HEK293 (cell line): ENCODE measurements around the gene FOXN1.

Experiments used
- CTCF ChIP-seq: fragments of 450-650 bp; formaldehyde crosslinking; IDR thresholded peaks from 2 replicates; pipeline ENCODE4 v1.5.1; 2016; ENCODE audit warnings: missing biosample characterization, missing genetic modification characterization
- KLF10 ChIP-seq: fragments of 450-650 bp; IDR thresholded peaks from 2 replicates; pipeline ENCODE4 v1.5.1; 2018; ENCODE audit warnings: missing biosample characterization, mild to moderate bottlenecking, missing genetic modification characterization
- MYNN ChIP-seq: fragments of 450-650 bp; formaldehyde crosslinking; IDR thresholded peaks from 2 replicates; pipeline ENCODE4 v1.5.1; 2016; ENCODE audit warnings: missing biosample characterization, missing genetic modification characterization, borderline replicate concordance
- PATZ1 ChIP-seq: fragments of 450-650 bp; formaldehyde crosslinking; IDR thresholded peaks from 2 replicates; pipeline ENCODE4 v1.5.1; 2016; ENCODE audit warnings: missing biosample characterization, missing genetic modification characterization
- REST ChIP-seq: fragments of 450-650 bp; formaldehyde crosslinking; IDR thresholded peaks from 2 replicates; pipeline ENCODE4 v1.5.1; 2016; ENCODE audit warnings: missing biosample characterization, missing genetic modification characterization
- SP2 ChIP-seq: fragments of 450-650 bp; formaldehyde crosslinking; IDR thresholded peaks from 2 replicates; pipeline ENCODE4 v1.5.1; 2016; ENCODE audit warnings: missing biosample characterization, missing genetic modification characterization
- ZBTB8A ChIP-seq: fragments of 450-650 bp; formaldehyde crosslinking; IDR thresholded peaks from 2 replicates; pipeline ENCODE4 v1.5.1; 2016; ENCODE audit warnings: missing biosample characterization, missing genetic modification characterization
- ZNF114 ChIP-seq: fragments of 450-650 bp; formaldehyde crosslinking; IDR thresholded peaks from 2 replicates; pipeline ENCODE4 v1.5.0; 2017; ENCODE audit warnings: missing biosample characterization, missing genetic modification characterization
- ZNF138 ChIP-seq: fragments of 450-650 bp; formaldehyde crosslinking; IDR thresholded peaks from 2 replicates; pipeline ENCODE4 v1.5.1; 2016; ENCODE audit warnings: missing biosample characterization, missing genetic modification characterization, borderline replicate concordance
- ZNF18 ChIP-seq: fragments of 450-650 bp; formaldehyde crosslinking; IDR thresholded peaks from 2 replicates; pipeline ENCODE4 v1.5.1; 2016; ENCODE audit warnings: missing biosample characterization, missing genetic modification characterization
- ZNF19 ChIP-seq: fragments of 450-650 bp; formaldehyde crosslinking; IDR thresholded peaks from 2 replicates; pipeline ENCODE4; 2016; ENCODE audit warnings: missing biosample characterization, missing genetic modification characterization, low read depth
- ZNF274 ChIP-seq, 2 experiments: fragments of 200-500 bp in 1 of 2; fragments of 450-650 bp in 1 of 2; sonication (Bioruptor generic) in 1 of 2; formaldehyde crosslinking in 1 of 2; IDR thresholded peaks; 2 replicates each; pipeline versions ENCODE4 v1.5.1 to v1.6.1; 2014 to 2016; ENCODE audit warnings: borderline replicate concordance in 1 of 2, inconsistent platforms in 1 of 2, low read length in 1 of 2, missing biosample characterization in 1 of 2, missing genetic modification characterization in 1 of 2
- ZNF398 ChIP-seq: fragments of 450-650 bp; formaldehyde crosslinking; IDR thresholded peaks from 2 replicates; pipeline ENCODE4 v1.5.1; 2017; ENCODE audit warnings: missing biosample characterization, missing genetic modification characterization
- ZNF530 ChIP-seq: fragments of 450-650 bp; formaldehyde crosslinking; IDR thresholded peaks from 2 replicates; pipeline ENCODE4 v1.5.1; 2016; ENCODE audit warnings: low read depth, missing biosample characterization, missing genetic modification characterization

GRCh38 chr17:28533091-28533807 lies 27.1 kb downstream of the FOXN1 start:
- TF ChIP-seq PATZ1 (tag by site-specific recombination) (no peak), CTCF (tag by site-specific recombination) (no peak), ZNF138 (tag by site-specific recombination) (no peak), ZNF530 (tag by site-specific recombination) (no peak), ZNF274 (IDR thresholded peaks at IDR 0.05; ENCODE audit: low read length) (no peak), ZNF274 (tag by site-specific recombination; IDR thresholded peaks at IDR 0.05; ENCODE audit: borderline replicate concordance) (no peak), ZNF19 (no peak), ZNF18 (tag by site-specific recombination) (no peak), SP2 (tag by site-specific recombination) (no peak), ZNF114 (no peak), ZBTB8A (tag by site-specific recombination) (no peak), ZNF398 (no peak), MYNN (tag by site-specific recombination) (no peak), REST (tag by site-specific recombination) (no peak), KLF10 (tag by site-specific recombination) (no peak)
